ENCODE data around the gene ZFAND3. TPM values are rescaled to one million over a fixed set of nuclear protein-coding genes. Genes with fewer than 3 reads are reported as not detected.

Gene ZFAND3
- total RNA-seq, 1 experiment from 2014 or later = 22.2 TPM

- Histone ChIP-seq H3K27ac (ENCODE audit: low read length) (no peak overlapping the region), H2AFZ (ENCODE audit: low read length) (no peak overlapping the region), H3K9ac (ENCODE audit: low read length) (no peak overlapping the region), H3K4me3 (ENCODE audit: low read length) (no peak overlapping the region), H3K4me1 (ENCODE audit: insufficient read depth, low read length) (peaks cover 28% of the 10 kb centered on the region), H3K27me3 (ENCODE audit: low read length) (no peaks in the 10 kb centered on the region), H3K36me3 (ENCODE audit: low read depth, low read length) (no peaks in the 10 kb centered on the region), H4K20me1 (ENCODE audit: low read length) (no peaks in the 10 kb centered on the region), H3F3A (ENCODE audit: low read length, unreplicated experiment) (no peaks in the 10 kb centered on the region), H3K9me3 (ENCODE audit: low read length) (no peaks in the 10 kb centered on the region), H3K9me2 (replicated peaks; ENCODE audit: low read length) (no peaks in the 10 kb centered on the region), H3K79me2 (ENCODE audit: low read length) (no peaks in the 10 kb centered on the region), H3K4me2 (ENCODE audit: low read length) (no peak overlapping the region)
- DNase-seq (no peak), ATAC-seq (no peak)
- ChIA-PET POLR2A (ENCODE audit: unreplicated experiment) (no interaction called here), CTCF (no interaction called here)
- intact Hi-C loops (cut with micrococcal nuclease) = no loop called here
- no TSS peak for BruUV-seq (replicated peaks)
- TF ChIP-seq CTCF (conservative IDR thresholded peaks at IDR 0.05; ENCODE audit: low read depth, low read length) = no peak
- TF ChIP-seq EZH2 (IDR thresholded peaks at IDR 0.05; ENCODE audit: low read length, unreplicated experiment) = no peak
- no peak for TF ChIP-seq EZH2phosphoT487 (IDR thresholded peaks at IDR 0.05; ENCODE audit: borderline replicate concordance, low read length)
Observed at GRCh38 chr6:37785663-37786270, 33.8 kb upstream of the ZFAND3 start.

- H3K27me3 ChIP-seq (ENCODE audit: low read length) = no peaks in the 10 kb centered on the region
- H3F3A ChIP-seq (ENCODE audit: low read length, unreplicated experiment) = no peaks in the 10 kb centered on the region
- H3K27ac ChIP-seq (ENCODE audit: low read length) = no peak overlapping the region
- H4K20me1 ChIP-seq (ENCODE audit: low read length) = no peaks in the 10 kb centered on the region
- H3K4me1 ChIP-seq (ENCODE audit: insufficient read depth, low read length) = peaks cover 37% of the 10 kb centered on the region
- no peaks in the 10 kb centered on the region for H3K9me2 ChIP-seq (replicated peaks; ENCODE audit: low read length)
- H3K4me3 ChIP-seq (ENCODE audit: low read length) = no peak overlapping the region
- no TSS peak for BruUV-seq (replicated peaks)
- intact Hi-C loops (cut with micrococcal nuclease) = no loop called here
- H3K9ac ChIP-seq (ENCODE audit: low read length) = no peak overlapping the region
- POLR2A ChIA-PET (ENCODE audit: unreplicated experiment) = no interaction called here
- CTCF ChIA-PET = no interaction called here
- DNase-seq (no peak), ATAC-seq (no peak)
- no peaks in the 10 kb centered on the region for H3K79me2 ChIP-seq (ENCODE audit: low read length)
- no peak overlapping the region for H3K4me2 ChIP-seq (ENCODE audit: low read length)
- H3K9me3 ChIP-seq (ENCODE audit: low read length) = no peaks in the 10 kb centered on the region
- H3K36me3 ChIP-seq (ENCODE audit: low read depth, low read length) = no peaks in the 10 kb centered on the region
- TF ChIP-seq EZH2phosphoT487 (IDR thresholded peaks at IDR 0.05; ENCODE audit: borderline replicate concordance, low read length) (no peak), CTCF (conservative IDR thresholded peaks at IDR 0.05; ENCODE audit: low read depth, low read length) (no peak), EZH2 (IDR thresholded peaks at IDR 0.05; ENCODE audit: low read length, unreplicated experiment) (no peak)
- no peak overlapping the region for H2AFZ ChIP-seq (ENCODE audit: low read length)
Observed at GRCh38 chr6:37787216-37787615, 32.3 kb upstream of the ZFAND3 start.

GRCh38 chr6:37788259-37788658, 31.3 kb upstream of the ZFAND3 start:
- no TSS peak for BruUV-seq (replicated peaks)
- no peaks in the 10 kb centered on the region for H3F3A ChIP-seq (ENCODE audit: low read length, unreplicated experiment)
- H3K4me3 ChIP-seq (ENCODE audit: low read length) = no peak overlapping the region
- no peak overlapping the region for H2AFZ ChIP-seq (ENCODE audit: low read length)
- intact Hi-C loops (cut with micrococcal nuclease) = no loop called here
- H3K4me2 ChIP-seq (ENCODE audit: low read length) = peak overlapping the region; percentile 23; the same call in 1 of the 2 replicates
- H3K4me1 ChIP-seq (ENCODE audit: insufficient read depth, low read length) = peaks cover 34% of the 10 kb centered on the region
- no peaks in the 10 kb centered on the region for H3K9me2 ChIP-seq (replicated peaks; ENCODE audit: low read length)
- H4K20me1 ChIP-seq (ENCODE audit: low read length) = no peaks in the 10 kb centered on the region
- no peaks in the 10 kb centered on the region for H3K9me3 ChIP-seq (ENCODE audit: low read length)
- H3K27me3 ChIP-seq (ENCODE audit: low read length) = no peaks in the 10 kb centered on the region
- POLR2A ChIA-PET (ENCODE audit: unreplicated experiment) = no interaction called here
- no peaks in the 10 kb centered on the region for H3K79me2 ChIP-seq (ENCODE audit: low read length)
- no peaks in the 10 kb centered on the region for H3K36me3 ChIP-seq (ENCODE audit: low read depth, low read length)
- no peak overlapping the region for H3K9ac ChIP-seq (ENCODE audit: low read length)
- no peak overlapping the region for H3K27ac ChIP-seq (ENCODE audit: low read length)
- TF ChIP-seq CTCF (conservative IDR thresholded peaks at IDR 0.05; ENCODE audit: low read depth, low read length) = no peak
- no peak for TF ChIP-seq EZH2phosphoT487 (IDR thresholded peaks at IDR 0.05; ENCODE audit: borderline replicate concordance, low read length)
- no peak for TF ChIP-seq EZH2 (IDR thresholded peaks at IDR 0.05; ENCODE audit: low read length, unreplicated experiment)
- ATAC-seq (no peak), DNase-seq (peak; percentile 72)
- CTCF ChIA-PET = no interaction called here

Measured in PC-3 (cell line).